Activated CD4-positive, alpha-beta T cell treated with anti-CD3 and anti-CD28 coated beads, Interleukin-2, amount 10 ng/mL, durations not matched to agents 7 days and 5 days (primary cell): Measurements from ENCODE around the gene IFRD2. TPM values are rescaled to one million over a fixed set of nuclear protein-coding genes. Genes with fewer than 3 reads are reported as not detected.
A peak's percentile ranks its signal among the peaks of the same experiment; 100 is the strongest.

Experiments used
- CTCF ChIA-PET: fragments of 350-600 bp; sonication (Branson Sonifier 250); formaldehyde crosslinking; loops from one replicate; lab custom pipeline; 2021; ENCODE audit warnings: antibody characterized with exemption; lab: Charles Lee
- POLR2A ChIA-PET: fragments of 350-600 bp; sonication (Branson Sonifier 250); formaldehyde crosslinking; loops from one replicate; lab custom pipeline; 2021; ENCODE audit warnings: antibody characterized with exemption; lab: Charles Lee
- DNase-seq: peaks from one replicate; pipeline ENCODE4 v3.0.0-alpha.2; 2020
- H3K27ac Mint-ChIP-seq: one replicate; pipeline ENCODE4 v1.8.0; 2021; ENCODE audit warnings: mild to moderate bottlenecking, moderate library complexity, mixed read lengths
- H3K27me3 Mint-ChIP-seq: one replicate; pipeline ENCODE4 v1.8.0; 2021; ENCODE audit warnings: mixed read lengths
- H3K36me3 Mint-ChIP-seq: one replicate; pipeline ENCODE4 v1.8.0; 2021; ENCODE audit warnings: low read depth, mixed read lengths
- H3K4me1 Mint-ChIP-seq: one replicate; pipeline ENCODE4 v1.8.0; 2021; ENCODE audit warnings: mixed read lengths
- H3K4me3 Mint-ChIP-seq: one replicate; pipeline ENCODE4 v1.8.0; 2021; ENCODE audit warnings: mild to moderate bottlenecking, moderate library complexity, mixed read lengths
- H3K9me3 Mint-ChIP-seq: one replicate; pipeline ENCODE4 v1.8.0; 2021; ENCODE audit warnings: mixed read lengths
- total RNA-seq, 2 experiments: library from RNA; stranded (reverse); gene quantifications; one replicate each; pipeline ENCODE4 v1.2.3, GENCODE V29; 2021

IFRD2 gene
- total RNA-seq, 2 experiments from 2014 or later, result 59.4 to 66.0 TPM

- Mint-ChIP-seq H3K9me3 (no peaks in the 10 kb centered on the region), H3K27ac (peak overlapping the region; percentile 97), H3K4me1 (peaks cover 65% of the 10 kb centered on the region), H3K4me3 (peak overlapping the region; percentile 93), H3K27me3 (no peaks in the 10 kb centered on the region), H3K36me3 (peaks cover 46% of the 10 kb centered on the region)
- CTCF ChIA-PET, result interaction anchor here (0.6 to 4.3 kb wide), 3 partner anchors 9 to 22 kb away, joined by 4 to 42 read pairs (median 4); no protein-coding TSS in a partner anchor
- POLR2A ChIA-PET, result interaction anchor here (0.7 to 1.2 kb wide), 2 partner anchors 11 to 1158 kb away, joined by 3 read pairs; no protein-coding TSS in a partner anchor
- DNase-seq, result no peak
Measured at GRCh38 chr3:50238549-50239026, 53.6 kb downstream of the IFRD2 start.

- H3K4me3 Mint-ChIP-seq, result peak overlapping the region; percentile 93
- peak overlapping the region; percentile 97 for H3K27ac Mint-ChIP-seq
- H3K9me3 Mint-ChIP-seq, result no peaks in the 10 kb centered on the region
- POLR2A ChIA-PET, result interaction anchor here (0.7 to 1.2 kb wide), 3 partner anchors 9 to 298 kb away, joined by 3 to 6 read pairs (median 6); no protein-coding TSS in a partner anchor
- H3K4me1 Mint-ChIP-seq, result peaks cover 61% of the 10 kb centered on the region
- peak; percentile 93 for DNase-seq
- no peaks in the 10 kb centered on the region for H3K27me3 Mint-ChIP-seq
- CTCF ChIA-PET, result interaction anchor here (1.8 to 4.3 kb wide), 3 partner anchors 10 to 22 kb away, joined by 4 to 42 read pairs (median 24); no protein-coding TSS in a partner anchor
- H3K36me3 Mint-ChIP-seq, result peaks cover 44% of the 10 kb centered on the region
Measured at GRCh38 chr3:50237754-50238548, 54.3 kb downstream of the IFRD2 start.

Other genes with a start within 250 kb of the IFRD2 start
- gene RBM5, start 203.5 kb downstream of the IFRD2 start, total RNA-seq, result 100 to 1,000 TPM; 212 to 215 TPM
- not detected for gene SEMA3F, start 137.1 kb downstream of the IFRD2 start, total RNA-seq
- not detected for gene GNAT1, start 100.8 kb downstream of the IFRD2 start, total RNA-seq
- gene SLC38A3, start 87.2 kb downstream of the IFRD2 start, total RNA-seq, result not detected
- 100 to 1,000 TPM; 489 to 524 TPM for gene GNAI2, start 56.2 kb downstream of the IFRD2 start, total RNA-seq
- gene SEMA3B, start 23.3 kb downstream of the IFRD2 start, total RNA-seq, result under 1 TPM; 0.37 to 0.60 TPM
- gene LSMEM2, start 13.3 kb downstream of the IFRD2 start, total RNA-seq, result not detected
- 10 to 100 TPM in 1 of 2 experiments, 1 to 10 TPM in 1; 9.2 to 10.9 TPM for gene HYAL3, start 7.0 kb upstream of the IFRD2 start, total RNA-seq
- 10 to 100 TPM; 28.9 to 31.7 TPM for gene NAA80, start 7.0 kb upstream of the IFRD2 start, total RNA-seq
- gene HYAL1, start 11.1 kb upstream of the IFRD2 start, total RNA-seq, result under 1 TPM in 1 of 2 experiments, not detected in 1; 0.07 TPM
- gene HYAL2, start 30.3 kb upstream of the IFRD2 start, total RNA-seq, result 1 to 10 TPM; 4.3 to 5.7 TPM
- 10 to 100 TPM; 16.1 to 17.7 TPM for gene TUSC2, start 35.8 kb upstream of the IFRD2 start, total RNA-seq
- gene RASSF1, start 48.4 kb upstream of the IFRD2 start, total RNA-seq, result 100 to 1,000 TPM in 1 of 2 experiments, 10 to 100 TPM in 1; 88.3 to 122 TPM
- gene ZMYND10, start 53.3 kb upstream of the IFRD2 start, total RNA-seq, result 1 to 10 TPM; 3.5 to 3.6 TPM
- 10 to 100 TPM; 40.8 to 46.5 TPM for gene NPRL2, start 58.3 kb upstream of the IFRD2 start, total RNA-seq
- 10 to 100 TPM; 35.3 to 40.9 TPM for gene CYB561D2, start 58.4 kb upstream of the IFRD2 start, total RNA-seq
- gene TMEM115, start 67.1 kb upstream of the IFRD2 start, total RNA-seq, result 10 to 100 TPM; 17.5 to 19.2 TPM
- under 1 TPM; 0.60 to 0.62 TPM for gene CACNA2D2, start 211.2 kb upstream of the IFRD2 start, total RNA-seq